IMR-90 (cell line): ENCODE results near the gene BAZ2B. TPM values are rescaled to one million over a fixed set of nuclear protein-coding genes. Genes with fewer than 3 reads are reported as not detected.

Experiments
- ATAC-seq: fragments of 200-7000 bp; cut with Tn5 transposase; 2 replicates; pipeline ENCODE4 v1.9.1; 2020; ENCODE audit warnings: low read depth, mild to moderate bottlenecking, moderate library complexity
- BruUV-seq: library from RNA; stranded (reverse); fragments of 400-500 nt; replicated peaks from 2 replicates; lab custom pipeline; 2021; lab: Mats Ljungman, UMichigan
- CTCF ChIA-PET: fragments of 300-600 bp; formaldehyde crosslinking; extraction: SDS; loops from one replicate; lab custom pipeline; 2021; ENCODE audit warnings: antibody characterized with exemption; lab: Yijun Ruan, JAX
- POLR2A ChIA-PET: fragments of 300-600 bp; sonication (Branson Sonifier 250); formaldehyde crosslinking; loops from one replicate; lab custom pipeline; 2022; ENCODE audit warnings: antibody characterized with exemption; ENCODE audit not compliant: unreplicated experiment; lab: Charles Lee
- DNase-seq: peaks from one replicate; pipeline ENCODE4 v3.0.0; 2013
- H2AFZ ChIP-seq: replicated peaks from 2 replicates; pipeline ENCODE3; 2013; ENCODE audit warnings: low read length, mild to moderate bottlenecking; ENCODE audit not compliant: poor library complexity
- H2AK5ac ChIP-seq: 2 replicates; pipeline ENCODE4 v1.6.1; 2013; ENCODE audit warnings: low read depth, low read length, inconsistent platforms
- H2AK9ac ChIP-seq: replicated peaks from 2 replicates; pipeline ENCODE3; 2013; ENCODE audit warnings: mild to moderate bottlenecking, low read depth, low read length, moderate library complexity; ENCODE audit not compliant: poor library complexity
- H2BK120ac ChIP-seq: 2 replicates; pipeline ENCODE4 v1.6.1; 2013; ENCODE audit warnings: low read depth, low read length, inconsistent platforms
- H2BK15ac ChIP-seq: 3 replicates; pipeline ENCODE4 v1.6.1; 2013; ENCODE audit warnings: low read depth, low read length, inconsistent platforms
- H2BK20ac ChIP-seq: 2 replicates; pipeline ENCODE4 v1.6.1; 2013; ENCODE audit warnings: low read depth, mild to moderate bottlenecking, inconsistent platforms, low read length, moderate library complexity
- H2BK5ac ChIP-seq: 2 replicates; pipeline ENCODE4 v1.6.1; 2013; ENCODE audit warnings: mild to moderate bottlenecking, low read depth, low read length, inconsistent platforms; ENCODE audit not compliant: poor library complexity, severe bottlenecking
- H3K14ac ChIP-seq: replicated peaks from 2 replicates; pipeline ENCODE4 v1.6.1; 2013; ENCODE audit warnings: low read depth, low read length, inconsistent platforms
- H3K18ac ChIP-seq: 2 replicates; pipeline ENCODE4 v1.6.1; 2013; ENCODE audit warnings: low read depth, low read length, control low read depth
- H3K23ac ChIP-seq: 2 replicates; pipeline ENCODE4 v1.6.1; 2013; ENCODE audit warnings: low read depth, low read length, inconsistent platforms
- H3K27ac ChIP-seq: 2 replicates; pipeline ENCODE4 v1.5.1; 2013; ENCODE audit warnings: mild to moderate bottlenecking, control low read depth, low read length; ENCODE audit not compliant: insufficient read depth
- H3K27me3 ChIP-seq: 2 replicates; pipeline ENCODE4 v1.6.1; 2013; ENCODE audit warnings: low read length; ENCODE audit not compliant: control insufficient read depth, insufficient read depth
- H3K36me3 ChIP-seq: 2 replicates; pipeline ENCODE4 v1.6.1; 2013; ENCODE audit warnings: low read length, mixed read lengths; ENCODE audit not compliant: control insufficient read depth, insufficient read depth
- H3K4ac ChIP-seq: 2 replicates; pipeline ENCODE4 v1.6.1; 2013; ENCODE audit warnings: low read depth, low read length, inconsistent platforms
- H3K4me1 ChIP-seq: 2 replicates; pipeline ENCODE4 v1.6.1; 2013; ENCODE audit warnings: low read length, mixed read lengths; ENCODE audit not compliant: control insufficient read depth, insufficient read depth
- H3K4me2 ChIP-seq: 2 replicates; pipeline ENCODE4 v1.6.1; 2013; ENCODE audit warnings: low read depth, mild to moderate bottlenecking, control low read depth, low read length, moderate library complexity
- H3K4me3 ChIP-seq: 2 replicates; pipeline ENCODE4 v1.5.1; 2013; ENCODE audit warnings: low read depth, mild to moderate bottlenecking, control low read depth, low read length, moderate library complexity; ENCODE audit not compliant: insufficient read depth
- H3K56ac ChIP-seq: 2 replicates; pipeline ENCODE4 v1.6.1; 2013; ENCODE audit warnings: low read length, inconsistent platforms; ENCODE audit not compliant: insufficient read depth; ENCODE audit errors: extremely low read depth
- H3K79me1 ChIP-seq, 2 experiments: 2 replicates each; pipeline ENCODE4 v1.6.1; 2013; ENCODE audit warnings: low read length in 2 of 2, inconsistent platforms in 1 of 2, low read depth in 1 of 2
- H3K9ac ChIP-seq: 2 replicates; pipeline ENCODE4 v1.6.1; 2013; ENCODE audit warnings: low read depth, low read length, control low read depth
- H3K9me1 ChIP-seq: 2 replicates; pipeline ENCODE4 v1.6.1; 2013; ENCODE audit warnings: low read length, inconsistent platforms; ENCODE audit not compliant: insufficient read depth
- H3K9me3 ChIP-seq: 2 replicates; pipeline ENCODE4 v1.6.1; 2013; ENCODE audit warnings: low read length; ENCODE audit not compliant: control insufficient read depth, insufficient read depth
- H4K20me1 ChIP-seq: 2 replicates; pipeline ENCODE4 v1.6.1; 2013; ENCODE audit warnings: low read length, inconsistent platforms; ENCODE audit not compliant: insufficient read depth
- H4K5ac ChIP-seq: 2 replicates; pipeline ENCODE4 v1.6.1; 2013; ENCODE audit warnings: mild to moderate bottlenecking, low read depth, low read length, control low read depth
- H4K8ac ChIP-seq, 2 experiments: 2 replicates each; pipeline ENCODE4 v1.6.1; 2013; ENCODE audit warnings: low read depth in 2 of 2, low read length in 2 of 2, control low read depth in 1 of 2, inconsistent platforms in 1 of 2
- H4K91ac ChIP-seq: 2 replicates; pipeline ENCODE4 v1.6.1; 2013; ENCODE audit warnings: low read depth, low read length, inconsistent platforms; ENCODE audit not compliant: insufficient read depth
- CEBPB ChIP-seq: IDR thresholded peaks from 2 replicates; pipeline ENCODE4 v1.6.1; 2012; ENCODE audit warnings: low read depth, low read length, improper control_type of control experiment
- CHD1 ChIP-seq: IDR thresholded peaks from 2 replicates; pipeline ENCODE4 v1.6.1; 2012; ENCODE audit warnings: low read depth, low read length, improper control_type of control experiment
- MAFK ChIP-seq: IDR thresholded peaks from 2 replicates; pipeline ENCODE4 v1.6.1; 2012; ENCODE audit warnings: low read depth, low read length, improper control_type of control experiment
- MXI1 ChIP-seq: IDR thresholded peaks from 2 replicates; pipeline ENCODE4 v1.6.1; 2012; ENCODE audit warnings: low read depth, mild to moderate bottlenecking, low read length, moderate library complexity, borderline replicate concordance
- NFE2L2 ChIP-seq: fragments of 150-350 bp; IDR thresholded peaks from 2 replicates; pipeline ENCODE4 v1.6.1; 2016; ENCODE audit warnings: low read depth, mild to moderate bottlenecking, low read length
- POLR2A ChIP-seq: IDR thresholded peaks from 2 replicates; pipeline ENCODE4 v1.6.1; 2012; ENCODE audit warnings: mild to moderate bottlenecking, low read depth, low read length
- RAD21 ChIP-seq: IDR thresholded peaks from 2 replicates; pipeline ENCODE4 v1.6.1; 2012; ENCODE audit warnings: low read length, improper control_type of control experiment
- RCOR1 ChIP-seq: IDR thresholded peaks from 2 replicates; pipeline ENCODE4 v1.6.1; 2012; ENCODE audit warnings: mild to moderate bottlenecking, low read length, improper control_type of control experiment; ENCODE audit not compliant: insufficient replicate concordance
- RFX5 ChIP-seq: IDR thresholded peaks from 2 replicates; pipeline ENCODE4 v1.8.0; 2012; ENCODE audit warnings: low read depth, mild to moderate bottlenecking, low read length, moderate library complexity
- USF2 ChIP-seq: fragments of 150-350 bp; IDR thresholded peaks from 2 replicates; pipeline ENCODE4 v1.6.1; 2017; ENCODE audit warnings: mild to moderate bottlenecking, antibody characterized with exemption, low read length, low read depth
- WGBS, 2 experiments: methylation state at CpG; one replicate each; pipeline versions ENCODE4 v1.1.5 to v1.1.7; 2013; ENCODE audit warnings: missing lambda C conversion rate in 2 of 2; ENCODE audit not compliant: insufficient read length in 1 of 2; ENCODE audit errors: extremely low coverage in 2 of 2; 5-methylcytosine and 5-hydroxymethylcytosine counted together
- dilution Hi-C: fragments of 300-500 bp; cut with HindIII; formaldehyde crosslinking; loops from one replicate; pipeline ENCODE4 v1.14.3; 2018; ENCODE audit warnings: low sequenced_read_pairs; ENCODE audit not compliant: unreplicated experiment
- in situ Hi-C: fragments of 300-500 bp; cut with MboI; formaldehyde crosslinking; loops from 3 replicates; pipeline ENCODE4 v1.14.3; 2019; ENCODE audit warnings: low sequenced_read_pairs, inconsistent platforms, mixed read lengths
- intact Hi-C: fragments of 100-400 bp; cut with micrococcal nuclease; formaldehyde crosslinking; loops from 2 replicates; pipeline ENCODE4 v1.10.0; 2022
- polyA plus RNA-seq, 3 experiments: library from polyadenylated mRNA; depleted of rRNA; stranded (reverse); fragments of >200 nt; gene quantifications; 2 replicates each; pipeline ENCODE4 v1.2.3, GENCODE V29; 2012; ENCODE audit warnings: low replicate concordance in 1 of 3
- total RNA-seq: library from RNA; depleted of rRNA; stranded (reverse); fragments of >200 nt; gene quantifications from 2 replicates; pipeline ENCODE4 v1.2.3, GENCODE V29; 2012

The BAZ2B gene
- total and polyA plus RNA-seq, 2 of the 4 experiments (the other 2 are of a cell fraction), result 8.9 to 42.1 TPM

- dilution Hi-C loops (no loop called here), in situ Hi-C loops (no loop called here), intact Hi-C loops (no loop called here)
- Histone ChIP-seq H3K4me3 (no peak overlapping the region), H2AK9ac (no peak overlapping the region), H3K4me1 (no peaks in the 10 kb centered on the region), H3K18ac (no peak overlapping the region), H3K23ac (no peak overlapping the region), H3K79me1 (no peaks in the 10 kb centered on the region), H3K27ac (no peak overlapping the region), H3K9ac (no peak overlapping the region), H3K9me3 (no peaks in the 10 kb centered on the region), H3K36me3 (peaks cover 9% of the 10 kb centered on the region), H2BK20ac (no peak overlapping the region), H3K56ac (no peak overlapping the region), H4K8ac (no peak overlapping the region), H3K9me1 (no peaks in the 10 kb centered on the region), H3K14ac (no peak overlapping the region), H3K4me2 (no peak overlapping the region), H4K20me1 (no peaks in the 10 kb centered on the region), H2BK5ac (no peak overlapping the region), H2AK5ac (no peak overlapping the region), H3K4ac (no peak overlapping the region), H4K91ac (no peak overlapping the region), H2BK120ac (no peak overlapping the region), H2BK15ac (no peak overlapping the region), H2AFZ (no peak overlapping the region), H3K27me3 (no peaks in the 10 kb centered on the region), H4K5ac (no peak overlapping the region)
- ATAC-seq (no peak), DNase-seq (no peak)
- TF ChIP-seq RCOR1, result no peak
- no peak for TF ChIP-seq MAFK
- no peak for TF ChIP-seq RAD21
- no peak for TF ChIP-seq CEBPB
- no peak for TF ChIP-seq CHD1
- TF ChIP-seq RFX5, result no peak
- no peak for TF ChIP-seq NFE2L2
- no peak for TF ChIP-seq USF2
- TF ChIP-seq MXI1, result no peak
- no peak for TF ChIP-seq POLR2A
- WGBS, 2 experiments, result no CpG with 5 or more reads among the region's 5 CpGs
- CTCF ChIA-PET, result no interaction called here
- POLR2A ChIA-PET, result no interaction called here
- BruUV-seq, result no TSS peak
Measured at GRCh38 chr2:159438720-159439353, 177.5 kb downstream of the BAZ2B start.
